ENCODE measurements around the gene REPS2.

REPS2 gene

DNA sequence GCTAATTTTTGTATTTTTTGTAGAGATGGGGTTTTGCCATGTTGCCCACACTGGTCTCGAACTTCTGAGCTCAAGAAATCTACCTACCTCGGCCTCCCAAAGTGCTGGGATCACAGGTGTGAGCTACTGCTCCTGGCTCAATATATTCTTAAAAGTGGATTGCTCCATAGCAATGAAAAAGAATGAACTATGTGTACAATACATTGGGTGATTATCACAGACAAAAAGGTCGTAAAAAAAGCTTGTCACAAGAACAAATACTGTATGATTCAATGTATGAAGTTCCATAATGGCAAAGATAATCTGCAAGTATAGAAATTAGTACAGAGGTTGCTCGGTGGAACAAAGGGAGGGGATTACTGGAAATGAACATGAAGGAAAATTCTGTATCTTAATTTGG is 70.7 kb downstream of the REPS2 start:
- Histone ChIP-seq H3K27me3 (replicated peaks; ENCODE audit: control insufficient read depth, insufficient read depth, low read length) (no peaks in the 10 kb centered on the region; the same call in 1 of the 2 replicates), H3K36me3 (ENCODE audit: control insufficient read depth, insufficient read depth, low read length) (no peaks in the 10 kb centered on the region), H3K4me3 (replicated peaks; ENCODE audit: low read depth, low read length) (no peak overlapping the region)
- DNase-seq (ENCODE audit: extremely low read depth, insufficient read length): no peak
- TF ChIP-seq CTCF (IDR thresholded peaks at IDR 0.05; ENCODE audit: insufficient read depth, low read length, poor library complexity, severe bottlenecking): no peak

DNA sequence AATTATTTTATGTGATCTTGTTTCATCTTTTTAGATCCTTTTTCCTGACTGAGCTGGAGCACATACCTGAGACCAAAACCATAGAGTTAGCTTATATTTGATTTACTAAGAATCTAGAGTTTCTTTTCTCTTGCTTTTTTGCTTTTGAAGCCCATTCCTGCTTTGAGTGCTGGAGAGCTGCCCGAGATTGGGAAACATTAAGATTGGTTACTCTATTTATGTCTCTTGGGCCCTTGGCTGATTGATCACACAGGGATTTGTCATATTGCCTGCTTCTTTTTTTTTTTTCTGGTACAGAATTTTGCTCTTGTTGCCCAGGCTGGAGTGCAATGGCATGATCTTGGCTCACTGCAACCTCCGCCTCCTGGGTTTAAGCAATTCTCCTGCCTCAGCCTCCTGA is 73.9 kb downstream of the REPS2 start:
- TF ChIP-seq CTCF (IDR thresholded peaks at IDR 0.05; ENCODE audit: insufficient read depth, low read length, poor library complexity, severe bottlenecking): no peak
- Histone ChIP-seq H3K27me3 (replicated peaks; ENCODE audit: control insufficient read depth, insufficient read depth, low read length) (no peaks in the 10 kb centered on the region; the same call in 1 of the 2 replicates), H3K36me3 (ENCODE audit: control insufficient read depth, insufficient read depth, low read length) (no peaks in the 10 kb centered on the region), H3K4me3 (replicated peaks; ENCODE audit: low read depth, low read length) (no peak overlapping the region)
- no peak for DNase-seq (ENCODE audit: extremely low read depth, insufficient read length)

- Histone ChIP-seq H3K27me3 (replicated peaks; ENCODE audit: control insufficient read depth, insufficient read depth, low read length) (no peaks in the 10 kb centered on the region; the same call in 1 of the 2 replicates), H3K4me3 (replicated peaks; ENCODE audit: low read depth, low read length) (no peak overlapping the region), H3K36me3 (ENCODE audit: control insufficient read depth, insufficient read depth, low read length) (no peaks in the 10 kb centered on the region)
- no peak for DNase-seq (ENCODE audit: extremely low read depth, insufficient read length)
- no peak for TF ChIP-seq CTCF (IDR thresholded peaks at IDR 0.05; ENCODE audit: insufficient read depth, low read length, poor library complexity, severe bottlenecking)
These were observed 74.7 kb downstream of the REPS2 start for GRCh38 chrX:17020851-17021821.

DNA sequence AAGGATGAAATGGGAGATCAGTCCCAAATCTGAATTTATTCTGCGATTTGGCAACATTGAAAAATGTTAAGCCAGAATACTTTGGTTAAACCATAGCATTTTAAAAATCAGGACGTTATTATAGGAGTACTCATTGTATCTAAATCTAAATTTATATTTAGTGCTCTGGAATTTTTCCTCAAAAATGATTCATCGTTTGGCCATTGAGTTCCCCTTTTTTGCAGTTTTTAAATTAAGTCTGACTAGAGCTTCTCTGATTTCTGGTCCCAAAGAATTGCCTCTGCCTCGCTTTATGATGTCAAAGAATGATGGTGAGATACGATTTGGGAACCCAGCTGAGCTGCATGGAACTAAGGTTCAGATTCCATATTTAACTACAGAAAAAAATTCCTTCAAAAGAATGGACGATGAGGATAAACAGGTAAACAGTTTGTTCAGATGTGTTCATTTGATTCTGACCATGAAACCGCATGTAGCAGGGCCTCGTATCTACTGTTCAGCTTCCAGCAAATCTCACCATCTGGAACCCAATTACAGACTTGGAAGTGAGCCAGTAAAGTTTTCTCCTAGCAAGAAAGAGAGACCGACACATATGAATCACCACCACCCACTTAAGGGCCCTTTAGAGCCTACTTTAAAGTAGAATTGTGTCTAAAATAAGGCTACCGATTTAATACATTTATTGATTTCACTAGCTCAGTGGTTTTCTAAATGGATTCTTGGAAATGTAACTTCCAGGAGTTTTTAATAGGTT is 75.6 kb downstream of the REPS2 start:
- no peaks in the 10 kb centered on the region; the same call in 1 of the 2 replicates for H3K27me3 ChIP-seq (replicated peaks; ENCODE audit: control insufficient read depth, insufficient read depth, low read length)
- TF ChIP-seq CTCF (IDR thresholded peaks at IDR 0.05; ENCODE audit: insufficient read depth, low read length, poor library complexity, severe bottlenecking): no peak
- H3K4me3 ChIP-seq (replicated peaks; ENCODE audit: low read depth, low read length): no peak overlapping the region
- no peak for DNase-seq (ENCODE audit: extremely low read depth, insufficient read length)
- no peaks in the 10 kb centered on the region for H3K36me3 ChIP-seq (ENCODE audit: control insufficient read depth, insufficient read depth, low read length)

GRCh38 chrX:17023661-17024060 is 77.2 kb downstream of the REPS2 start:
- Histone ChIP-seq H3K36me3 (ENCODE audit: control insufficient read depth, insufficient read depth, low read length) (no peaks in the 10 kb centered on the region), H3K4me3 (replicated peaks; ENCODE audit: low read depth, low read length) (no peak overlapping the region), H3K27me3 (replicated peaks; ENCODE audit: control insufficient read depth, insufficient read depth, low read length) (no peaks in the 10 kb centered on the region; the same call in 1 of the 2 replicates)
- no peak for DNase-seq (ENCODE audit: extremely low read depth, insufficient read length)
- TF ChIP-seq CTCF (IDR thresholded peaks at IDR 0.05; ENCODE audit: insufficient read depth, low read length, poor library complexity, severe bottlenecking): no peak
